Measurements from ENCODE around the gene NR2F6.
A peak's percentile ranks its signal among the peaks of the same experiment; 100 is the strongest.

NR2F6 gene

DNA sequence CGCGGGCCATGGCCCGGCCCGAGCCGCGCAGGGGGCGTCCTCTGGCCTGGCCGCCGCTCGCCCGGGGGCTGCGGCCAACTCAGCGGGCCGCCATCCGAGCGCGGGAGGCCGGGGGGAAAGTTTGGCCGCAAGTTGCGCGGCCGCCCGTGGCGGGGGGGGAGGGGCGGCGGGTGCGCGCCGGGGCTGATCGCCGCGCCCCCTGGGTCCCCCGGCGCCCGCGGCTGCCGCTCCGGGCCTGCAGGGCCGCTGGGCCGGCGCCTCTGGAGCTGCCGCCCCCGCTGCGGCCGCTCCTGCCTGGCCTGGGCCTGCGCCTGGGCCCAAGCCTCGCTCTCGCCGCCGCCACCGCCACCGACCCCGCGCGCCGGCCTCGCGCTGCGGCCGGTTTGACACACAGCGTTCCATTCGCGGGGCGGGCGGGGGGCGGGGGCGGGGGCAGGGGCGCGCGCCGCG lies at the start of gene NR2F6:
Gene NR2F6 (minus strand): TSS at position 385 of the 450 bp plus-strand sequence. CDS start 699 bp downstream, outside the sequence.
- Histone ChIP-seq H3K9me3 (ENCODE audit: insufficient read depth, low read depth, low read length) (no peaks in the 10 kb centered on the region), H3K36me3 (ENCODE audit: insufficient read depth, low read length) (no peaks in the 10 kb centered on the region), H3K79me2 (ENCODE audit: insufficient read depth, low read length) (peaks cover 47% of the 10 kb centered on the region), H3F3A (ENCODE audit: low read depth) (no peaks in the 10 kb centered on the region), H3K27me3 (ENCODE audit: insufficient read depth, low read length, poor library complexity, severe bottlenecking) (no peaks in the 10 kb centered on the region), H4K20me1 (ENCODE audit: insufficient read depth, low read length, poor library complexity, severe bottlenecking) (peaks cover 26% of the 10 kb centered on the region), H3K4me1 (ENCODE audit: insufficient read depth, low read length, poor library complexity, severe bottlenecking) (peaks cover 40% of the 10 kb centered on the region), H3K4me2 (ENCODE audit: low read depth, low read length, poor library complexity, severe bottlenecking) (peak within 1 kb of the TSS; percentile 86), H3K9me2 (replicated peaks; ENCODE audit: low read depth, low read length) (no peaks in the 10 kb centered on the region), H3K9ac (ENCODE audit: low read depth, low read length, poor library complexity, severe bottlenecking) (peak within 1 kb of the TSS; percentile 85), H2AFZ (ENCODE audit: low read length) (peak within 1 kb of the TSS; percentile 88), H3K4me3 (ENCODE audit: low read length, poor library complexity, severe bottlenecking) (peak within 1 kb of the TSS; percentile 79)
- TF ChIP-seq EZH2phosphoT487 (IDR thresholded peaks at IDR 0.05; ENCODE audit: borderline replicate concordance) = no peak
- TF ChIP-seq, protein P1, sequence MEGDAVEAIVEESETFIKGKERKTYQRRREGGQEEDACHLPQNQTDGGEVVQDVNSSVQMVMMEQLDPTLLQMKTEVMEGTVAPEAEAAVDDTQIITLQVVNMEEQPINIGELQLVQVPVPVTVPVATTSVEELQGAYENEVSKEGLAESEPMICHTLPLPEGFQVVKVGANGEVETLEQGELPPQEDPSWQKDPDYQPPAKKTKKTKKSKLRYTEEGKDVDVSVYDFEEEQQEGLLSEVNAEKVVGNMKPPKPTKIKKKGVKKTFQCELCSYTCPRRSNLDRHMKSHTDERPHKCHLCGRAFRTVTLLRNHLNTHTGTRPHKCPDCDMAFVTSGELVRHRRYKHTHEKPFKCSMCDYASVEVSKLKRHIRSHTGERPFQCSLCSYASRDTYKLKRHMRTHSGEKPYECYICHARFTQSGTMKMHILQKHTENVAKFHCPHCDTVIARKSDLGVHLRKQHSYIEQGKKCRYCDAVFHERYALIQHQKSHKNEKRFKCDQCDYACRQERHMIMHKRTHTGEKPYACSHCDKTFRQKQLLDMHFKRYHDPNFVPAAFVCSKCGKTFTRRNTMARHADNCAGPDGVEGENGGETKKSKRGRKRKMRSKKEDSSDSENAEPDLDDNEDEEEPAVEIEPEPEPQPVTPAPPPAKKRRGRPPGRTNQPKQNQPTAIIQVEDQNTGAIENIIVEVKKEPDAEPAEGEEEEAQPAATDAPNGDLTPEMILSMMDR (conservative IDR thresholded peaks at IDR 0.05; ENCODE audit: low read length) = no peak

DNA sequence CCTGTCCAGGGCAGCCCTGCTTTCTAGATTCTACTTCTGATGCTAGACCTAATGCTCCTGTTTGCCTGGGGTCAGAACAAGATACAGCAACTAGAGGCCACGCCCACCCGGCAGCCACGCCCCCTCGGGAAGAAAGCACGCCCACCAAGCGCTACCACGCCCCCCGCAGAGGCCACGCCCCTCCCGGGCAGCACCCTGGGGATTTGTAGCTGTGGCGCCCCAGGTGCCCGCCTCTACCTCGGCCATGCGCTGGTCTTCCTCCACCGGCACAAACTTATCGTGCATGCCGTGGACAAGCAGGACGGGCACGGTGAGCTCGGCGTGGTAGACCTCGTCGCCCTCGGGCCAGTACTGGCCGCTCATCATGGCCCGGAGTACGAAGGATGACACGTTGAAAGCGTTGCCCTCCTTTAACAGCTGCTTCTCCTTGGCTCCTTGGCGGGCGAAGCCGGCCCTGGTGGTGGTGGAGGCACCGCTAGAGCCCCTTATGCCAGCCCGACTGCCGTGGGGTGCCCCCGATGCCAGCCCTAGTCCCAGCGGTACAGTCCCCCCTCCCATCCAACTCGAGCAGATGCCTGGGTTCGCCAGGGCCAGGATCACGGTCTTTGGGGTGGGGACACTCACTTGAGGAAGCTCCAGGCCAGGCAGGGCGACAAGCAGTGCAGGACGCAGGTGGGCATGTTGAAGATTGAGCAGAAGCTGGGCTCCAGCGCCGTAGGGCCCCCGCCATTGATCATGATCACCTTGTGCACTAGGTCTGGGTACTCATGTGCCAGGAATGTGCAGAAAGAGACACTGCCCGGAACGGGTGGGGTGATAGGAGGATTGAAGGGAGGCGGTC lies 48.6 kb upstream of the NR2F6 start:
- 0 out of 2 replicates have a peak, but pooled peaks cover 2% of the 10 kb centered on the region for H3K9me3 ChIP-seq (ENCODE audit: insufficient read depth, low read depth, low read length)
- H2AFZ ChIP-seq (ENCODE audit: low read length) = no peak overlapping the region
- no peaks in the 10 kb centered on the region for H3K4me1 ChIP-seq (ENCODE audit: insufficient read depth, low read length, poor library complexity, severe bottlenecking)
- TF ChIP-seq, protein P1 (conservative IDR thresholded peaks at IDR 0.05; ENCODE audit: low read length) = no peak
- no peak for TF ChIP-seq EZH2phosphoT487 (IDR thresholded peaks at IDR 0.05; ENCODE audit: borderline replicate concordance)
- no peaks in the 10 kb centered on the region for H3F3A ChIP-seq (ENCODE audit: low read depth)
- no peaks in the 10 kb centered on the region for H3K9me2 ChIP-seq (replicated peaks; ENCODE audit: low read depth, low read length)
- no peak overlapping the region for H3K4me2 ChIP-seq (ENCODE audit: low read depth, low read length, poor library complexity, severe bottlenecking)
- H3K79me2 ChIP-seq (ENCODE audit: insufficient read depth, low read length) = no peaks in the 10 kb centered on the region
- H3K36me3 ChIP-seq (ENCODE audit: insufficient read depth, low read length) = no peaks in the 10 kb centered on the region
- no peaks in the 10 kb centered on the region for H3K27me3 ChIP-seq (ENCODE audit: insufficient read depth, low read length, poor library complexity, severe bottlenecking)
- H3K9ac ChIP-seq (ENCODE audit: low read depth, low read length, poor library complexity, severe bottlenecking) = no peak overlapping the region
- H3K4me3 ChIP-seq (ENCODE audit: low read length, poor library complexity, severe bottlenecking) = no peak overlapping the region
- no peaks in the 10 kb centered on the region for H4K20me1 ChIP-seq (ENCODE audit: insufficient read depth, low read length, poor library complexity, severe bottlenecking)

DNA sequence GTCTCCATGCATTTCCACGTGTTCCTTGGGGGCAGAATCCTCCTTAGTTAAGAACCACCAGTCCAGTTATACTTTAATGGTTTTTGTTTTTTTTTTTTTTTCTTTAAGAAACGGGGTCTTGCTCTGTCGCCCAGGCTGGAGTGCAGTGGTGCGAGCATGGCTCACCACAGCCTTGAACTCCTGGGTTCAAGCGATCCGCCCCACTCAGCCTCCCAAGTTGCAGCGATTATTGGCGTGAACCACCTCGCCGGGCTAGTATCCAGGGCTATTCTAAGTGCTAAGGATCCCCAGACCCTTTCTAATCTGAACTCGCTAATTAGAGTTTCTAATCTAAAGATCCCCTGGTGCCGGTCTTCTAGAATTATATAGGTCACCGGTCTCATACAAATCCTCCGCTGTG lies 47.9 kb upstream of the NR2F6 start:
- Histone ChIP-seq H3K27me3 (ENCODE audit: insufficient read depth, low read length, poor library complexity, severe bottlenecking) (no peaks in the 10 kb centered on the region), H3K36me3 (ENCODE audit: insufficient read depth, low read length) (no peaks in the 10 kb centered on the region), H3K4me1 (ENCODE audit: insufficient read depth, low read length, poor library complexity, severe bottlenecking) (no peaks in the 10 kb centered on the region), H3K9me2 (replicated peaks; ENCODE audit: low read depth, low read length) (no peaks in the 10 kb centered on the region), H4K20me1 (ENCODE audit: insufficient read depth, low read length, poor library complexity, severe bottlenecking) (no peaks in the 10 kb centered on the region), H3K9ac (ENCODE audit: low read depth, low read length, poor library complexity, severe bottlenecking) (no peak overlapping the region), H3F3A (ENCODE audit: low read depth) (no peaks in the 10 kb centered on the region), H3K4me2 (ENCODE audit: low read depth, low read length, poor library complexity, severe bottlenecking) (no peak overlapping the region), H3K4me3 (ENCODE audit: low read length, poor library complexity, severe bottlenecking) (no peak overlapping the region), H2AFZ (ENCODE audit: low read length) (no peak overlapping the region), H3K9me3 (ENCODE audit: insufficient read depth, low read depth, low read length) (0 out of 2 replicates have a peak, but pooled peaks cover 2% of the 10 kb centered on the region), H3K79me2 (ENCODE audit: insufficient read depth, low read length) (no peaks in the 10 kb centered on the region)
- no peak for TF ChIP-seq EZH2phosphoT487 (IDR thresholded peaks at IDR 0.05; ENCODE audit: borderline replicate concordance)
- TF ChIP-seq, protein P1 (conservative IDR thresholded peaks at IDR 0.05; ENCODE audit: low read length) = no peak
